ENCODE results near the gene TPO.

DNA sequence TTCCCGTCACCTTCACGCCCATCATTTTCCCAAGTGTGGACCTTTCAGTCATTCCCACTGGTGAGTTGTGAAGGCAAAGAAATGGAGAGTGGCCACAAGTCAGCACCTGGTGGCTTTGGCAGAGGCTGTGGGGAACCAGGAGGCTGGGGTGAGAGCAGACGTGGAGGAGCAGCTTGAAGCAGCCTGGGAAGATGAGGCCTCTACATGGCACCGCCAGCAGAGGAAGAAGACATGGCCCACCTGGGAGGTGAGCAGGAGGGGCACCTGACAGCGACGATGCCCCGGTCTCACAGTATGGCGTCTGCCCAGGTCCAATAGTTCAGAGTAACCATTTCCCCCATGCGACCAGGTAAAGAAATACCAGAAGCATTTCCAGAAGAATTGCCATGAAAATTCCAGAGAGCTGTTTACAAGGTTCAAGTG, 69.0 kb downstream of the TPO start:
- TF ChIP-seq, protein P1, sequence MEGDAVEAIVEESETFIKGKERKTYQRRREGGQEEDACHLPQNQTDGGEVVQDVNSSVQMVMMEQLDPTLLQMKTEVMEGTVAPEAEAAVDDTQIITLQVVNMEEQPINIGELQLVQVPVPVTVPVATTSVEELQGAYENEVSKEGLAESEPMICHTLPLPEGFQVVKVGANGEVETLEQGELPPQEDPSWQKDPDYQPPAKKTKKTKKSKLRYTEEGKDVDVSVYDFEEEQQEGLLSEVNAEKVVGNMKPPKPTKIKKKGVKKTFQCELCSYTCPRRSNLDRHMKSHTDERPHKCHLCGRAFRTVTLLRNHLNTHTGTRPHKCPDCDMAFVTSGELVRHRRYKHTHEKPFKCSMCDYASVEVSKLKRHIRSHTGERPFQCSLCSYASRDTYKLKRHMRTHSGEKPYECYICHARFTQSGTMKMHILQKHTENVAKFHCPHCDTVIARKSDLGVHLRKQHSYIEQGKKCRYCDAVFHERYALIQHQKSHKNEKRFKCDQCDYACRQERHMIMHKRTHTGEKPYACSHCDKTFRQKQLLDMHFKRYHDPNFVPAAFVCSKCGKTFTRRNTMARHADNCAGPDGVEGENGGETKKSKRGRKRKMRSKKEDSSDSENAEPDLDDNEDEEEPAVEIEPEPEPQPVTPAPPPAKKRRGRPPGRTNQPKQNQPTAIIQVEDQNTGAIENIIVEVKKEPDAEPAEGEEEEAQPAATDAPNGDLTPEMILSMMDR (IDR thresholded peaks at IDR 0.05), result no peak
- TF ChIP-seq POLR2A (IDR thresholded peaks at IDR 0.05) (no peak), EP300 (IDR thresholded peaks at IDR 0.05) (no peak)
